Middle frontal gyrus (tissue), 1 donor: Measurements from ENCODE around the gene WFIKKN2.
"Not testable (repeated sequence)": the region's sequence is repeated elsewhere in the genome, so short reads cannot be mapped to it uniquely, and the experiment has no call there.

Experiments used
- DNase-seq: peaks from one replicate; pipeline ENCODE4 v3.0.0-alpha.2; 2015; ENCODE audit warnings: low spot score; ENCODE audit errors: extremely low spot score

WFIKKN2 gene, protein sequence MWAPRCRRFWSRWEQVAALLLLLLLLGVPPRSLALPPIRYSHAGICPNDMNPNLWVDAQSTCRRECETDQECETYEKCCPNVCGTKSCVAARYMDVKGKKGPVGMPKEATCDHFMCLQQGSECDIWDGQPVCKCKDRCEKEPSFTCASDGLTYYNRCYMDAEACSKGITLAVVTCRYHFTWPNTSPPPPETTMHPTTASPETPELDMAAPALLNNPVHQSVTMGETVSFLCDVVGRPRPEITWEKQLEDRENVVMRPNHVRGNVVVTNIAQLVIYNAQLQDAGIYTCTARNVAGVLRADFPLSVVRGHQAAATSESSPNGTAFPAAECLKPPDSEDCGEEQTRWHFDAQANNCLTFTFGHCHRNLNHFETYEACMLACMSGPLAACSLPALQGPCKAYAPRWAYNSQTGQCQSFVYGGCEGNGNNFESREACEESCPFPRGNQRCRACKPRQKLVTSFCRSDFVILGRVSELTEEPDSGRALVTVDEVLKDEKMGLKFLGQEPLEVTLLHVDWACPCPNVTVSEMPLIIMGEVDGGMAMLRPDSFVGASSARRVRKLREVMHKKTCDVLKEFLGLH

DNA sequence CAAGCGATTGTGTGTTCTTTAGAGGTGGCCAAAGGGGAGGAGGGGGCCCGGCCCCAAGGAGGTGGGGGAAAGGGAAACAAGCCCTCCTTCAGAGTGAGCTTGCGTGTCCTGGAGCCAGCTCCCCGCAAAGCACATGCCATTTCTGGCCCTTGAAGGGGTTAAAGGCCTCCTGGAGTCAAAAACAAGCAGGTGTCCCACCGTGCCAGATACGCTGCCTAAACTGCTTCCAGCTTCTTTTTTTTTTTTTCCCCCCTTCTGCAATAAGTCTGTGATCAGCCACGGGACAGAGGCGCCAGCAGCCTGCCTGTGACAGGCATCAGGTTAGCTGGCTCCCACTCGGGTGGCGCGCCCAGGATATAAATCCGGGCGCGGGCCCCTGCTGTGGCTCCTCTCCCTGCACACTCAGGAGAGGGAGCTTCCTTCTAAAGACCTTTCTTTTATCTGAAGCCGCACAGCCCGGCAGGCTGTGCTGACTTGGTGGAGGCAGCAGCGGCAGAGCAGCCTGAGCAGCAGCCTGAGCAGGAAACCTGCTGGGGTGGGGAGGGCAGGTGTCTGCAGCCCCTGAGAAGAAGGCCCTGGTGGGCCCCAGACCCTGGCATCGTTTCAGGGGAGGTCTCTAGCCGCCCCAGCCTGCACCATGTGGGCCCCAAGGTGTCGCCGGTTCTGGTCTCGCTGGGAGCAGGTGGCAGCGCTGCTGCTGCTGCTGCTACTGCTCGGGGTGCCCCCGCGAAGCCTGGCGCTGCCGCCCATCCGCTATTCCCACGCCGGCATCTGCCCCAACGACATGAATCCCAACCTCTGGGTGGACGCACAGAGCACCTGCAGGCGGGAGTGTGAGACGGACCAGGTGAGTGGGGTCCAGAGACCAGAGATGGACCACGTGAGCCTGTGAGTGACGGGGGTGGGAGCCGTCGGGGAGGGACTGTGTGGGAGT is at the start of gene WFIKKN2:
TSS of gene WFIKKN2 (plus strand) at position 286 of the 934 bp plus-strand sequence. CDS start at position 638, 352 bp downstream.
- DNase-seq = no peak

DNA sequence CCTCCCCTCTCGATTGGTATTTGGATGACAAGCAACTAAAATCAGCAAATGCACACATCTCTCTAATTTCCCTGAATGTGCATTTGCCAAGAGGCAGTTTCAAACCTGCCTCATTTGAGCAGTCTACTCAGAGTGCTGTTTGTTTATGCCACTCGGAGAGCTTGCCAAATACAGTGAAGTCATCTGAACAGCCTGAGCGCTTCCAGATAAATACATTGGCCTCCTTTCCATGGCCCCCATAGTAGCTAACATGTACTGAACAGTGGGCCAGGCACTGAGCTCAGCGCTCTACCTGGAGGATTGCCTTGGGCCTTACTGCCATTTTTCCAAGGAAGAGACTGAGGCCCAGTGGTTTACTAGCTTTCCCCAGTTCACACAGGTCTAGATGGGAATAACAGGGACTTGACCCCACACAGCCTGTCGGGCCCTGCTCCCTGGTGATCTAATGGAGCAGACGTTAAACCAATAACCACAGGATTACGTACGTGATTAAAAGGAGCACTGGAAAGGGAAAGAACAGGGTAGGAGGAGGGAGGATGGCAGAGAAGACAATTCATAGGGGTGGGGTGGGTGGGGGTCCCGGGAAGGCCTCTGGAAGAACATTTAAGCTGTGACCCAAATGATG is 49.3 kb upstream of the WFIKKN2 start:
- DNase-seq = no peak

DNA sequence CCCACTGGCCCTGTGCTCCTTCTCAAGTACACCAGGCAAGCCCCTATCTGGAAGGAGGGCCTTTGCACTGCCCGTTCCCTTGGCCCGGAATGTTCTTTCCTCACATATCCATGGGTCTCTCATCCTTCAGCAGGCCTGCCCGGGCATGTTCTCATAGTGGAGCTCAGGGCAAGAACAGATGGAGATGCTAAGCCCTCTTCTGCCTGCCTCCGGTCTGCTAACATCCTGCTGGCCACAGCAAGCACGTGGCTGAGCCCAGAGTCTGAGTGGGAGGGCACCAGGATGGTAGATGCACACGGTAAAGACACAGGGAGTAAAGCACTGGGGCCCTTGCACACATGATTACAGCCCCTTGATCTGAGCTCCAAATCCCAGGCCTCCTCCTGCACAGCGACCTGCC is 48.3 kb upstream of the WFIKKN2 start:
- no peak for DNase-seq

DNA sequence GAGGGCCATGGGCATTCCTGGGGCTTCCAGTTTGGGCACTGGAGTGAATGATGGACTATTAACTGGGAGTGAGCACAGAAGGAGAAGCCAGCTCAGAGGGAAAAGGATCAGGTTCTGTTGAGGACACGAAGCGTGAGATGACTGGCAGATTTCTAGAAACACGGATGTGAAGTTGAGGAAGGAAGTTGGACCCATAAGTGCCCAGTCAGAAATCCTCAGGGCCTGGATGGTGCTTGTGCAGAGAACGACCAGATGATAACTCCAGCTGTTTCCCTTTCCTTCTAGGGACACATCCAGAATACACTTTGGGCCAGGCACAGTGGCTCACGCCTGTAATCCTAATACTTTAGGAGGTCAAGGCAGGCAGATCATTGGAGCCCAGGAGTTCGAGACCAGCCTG is 44.8 kb upstream of the WFIKKN2 start:
- DNase-seq = no peak

DNA sequence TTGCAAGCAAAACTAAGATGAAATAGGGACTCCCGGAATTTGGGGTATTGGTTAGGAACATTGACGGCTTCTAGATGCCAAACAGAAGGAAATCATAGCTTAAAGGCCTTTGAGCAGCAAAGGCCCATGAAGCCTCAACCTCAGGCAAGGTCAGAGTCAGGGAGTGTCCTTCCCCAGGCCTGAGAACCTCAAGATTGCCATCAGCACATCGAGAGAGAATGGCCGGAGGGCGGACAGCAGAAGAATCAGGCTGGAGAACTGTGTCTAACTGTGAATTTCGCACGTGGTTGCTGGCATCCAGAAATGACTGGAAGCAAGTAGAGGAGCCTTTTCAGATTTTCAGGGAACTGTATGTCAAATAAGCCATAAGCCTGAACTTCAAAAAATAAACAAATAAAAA is 43.3 kb upstream of the WFIKKN2 start:
- DNase-seq = no peak

DNA sequence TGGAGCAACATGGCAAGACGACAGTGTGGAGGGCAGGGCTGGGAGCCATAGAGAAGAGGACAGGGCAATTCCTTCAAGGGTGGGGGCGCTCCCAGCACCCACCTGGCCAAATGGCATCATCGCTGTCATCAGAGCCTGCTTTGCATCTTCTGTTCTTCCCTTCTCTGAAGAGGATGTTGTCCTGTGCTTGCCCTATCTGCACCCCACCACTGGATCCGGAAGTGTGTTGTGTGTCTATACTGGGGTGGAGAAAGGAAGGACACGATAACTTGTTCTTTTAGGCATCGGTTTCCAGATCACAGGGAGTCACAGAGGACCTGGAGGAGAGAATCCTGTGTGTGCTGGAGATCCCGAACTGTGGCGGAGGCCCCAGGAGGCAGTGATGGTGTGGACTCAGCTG is 42.4 kb upstream of the WFIKKN2 start:
- no peak for DNase-seq

DNA sequence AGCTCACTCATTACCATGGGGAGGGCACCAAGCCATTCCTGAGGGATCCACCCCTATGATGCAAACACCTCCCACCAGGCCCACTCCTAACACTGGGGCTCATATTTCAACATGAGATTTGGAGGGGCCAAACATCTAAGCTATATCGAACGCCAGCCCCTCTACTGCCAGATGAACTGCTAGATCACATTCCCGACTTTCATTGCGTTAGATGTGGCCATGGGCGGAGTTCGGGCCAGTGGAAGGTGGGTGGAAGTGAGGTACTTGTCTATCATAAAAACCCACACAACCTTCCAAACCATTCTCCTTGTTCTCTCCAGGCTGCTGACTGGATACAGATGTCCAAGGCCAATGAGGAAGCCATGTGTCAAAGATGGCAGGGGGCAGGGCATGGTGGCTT is 41.0 kb upstream of the WFIKKN2 start:
- no peak for DNase-seq

DNA sequence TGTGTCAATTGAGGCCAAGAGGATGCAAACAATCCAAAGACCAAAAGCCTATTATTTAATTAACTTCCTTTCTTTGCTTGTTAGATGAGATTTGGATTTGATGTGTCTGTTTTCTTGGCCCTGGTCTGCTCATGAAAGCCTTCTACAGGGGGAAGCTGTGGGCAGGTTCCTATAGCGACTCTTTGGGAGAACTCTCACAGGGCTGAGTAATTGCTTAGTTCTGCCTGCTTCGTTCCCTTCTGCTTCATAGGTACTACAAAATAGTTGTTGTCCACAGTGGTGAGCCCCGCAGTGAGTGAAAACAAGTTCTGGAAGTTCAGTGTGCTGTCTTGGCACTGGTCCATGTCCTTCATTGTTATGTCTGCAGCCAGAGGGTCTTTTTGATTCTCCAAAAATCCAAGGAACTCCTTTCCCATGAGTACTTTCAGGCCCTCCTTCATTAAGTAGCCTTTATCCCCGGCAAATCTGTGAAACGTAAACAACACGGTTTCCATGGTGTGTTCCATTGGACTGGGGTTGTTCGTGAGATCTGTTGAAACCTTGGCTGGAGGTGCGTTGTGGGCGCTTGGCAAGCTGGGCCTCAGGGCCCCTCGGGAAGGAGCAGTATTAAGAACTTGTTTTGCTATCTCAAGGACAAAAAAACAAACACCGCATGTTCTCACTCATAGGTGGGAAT is 38.1 kb upstream of the WFIKKN2 start:
- no peak for DNase-seq

DNA sequence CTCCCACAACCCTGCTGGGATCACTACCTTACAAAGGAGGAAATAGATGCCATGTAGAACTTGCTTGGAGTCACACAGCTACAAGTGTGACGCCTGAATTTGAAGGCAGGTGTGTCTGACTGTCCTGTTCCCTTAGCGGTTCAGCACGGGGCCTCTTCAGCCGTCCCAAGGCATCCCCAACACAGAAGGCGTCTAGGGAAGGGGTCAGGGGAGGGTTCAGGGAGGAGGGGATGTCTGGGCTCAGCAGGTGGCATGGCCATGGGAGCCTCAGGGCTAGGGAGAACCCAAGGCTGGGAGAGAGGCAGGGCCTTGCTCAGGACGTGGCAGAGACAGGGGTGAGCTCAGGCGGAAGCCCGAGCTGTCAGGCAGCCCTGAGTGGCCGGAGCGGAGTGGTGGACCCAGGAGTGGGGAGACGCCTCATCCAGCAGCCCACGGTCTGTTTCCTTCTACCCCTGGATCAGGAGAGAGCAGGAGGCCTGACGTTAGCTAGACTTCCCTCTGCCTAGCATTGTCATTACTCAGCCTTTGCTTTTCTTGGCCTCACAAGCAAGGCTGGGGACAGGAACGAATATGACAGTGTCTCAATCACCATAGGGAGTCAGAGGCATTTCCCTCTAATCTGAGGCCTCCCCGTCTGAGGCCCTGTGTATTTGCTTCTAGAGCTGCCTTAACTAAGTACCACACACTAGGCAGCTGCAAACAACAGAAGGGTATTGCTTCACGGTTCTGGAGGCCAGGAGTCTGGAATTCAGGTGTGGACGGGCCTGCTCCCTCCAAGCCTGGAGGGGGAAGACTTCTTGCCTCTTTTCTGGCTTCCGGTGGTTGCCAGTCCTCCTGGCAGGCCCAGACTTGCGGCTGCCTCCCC is 36.7 kb upstream of the WFIKKN2 start:
- no peak for DNase-seq

DNA sequence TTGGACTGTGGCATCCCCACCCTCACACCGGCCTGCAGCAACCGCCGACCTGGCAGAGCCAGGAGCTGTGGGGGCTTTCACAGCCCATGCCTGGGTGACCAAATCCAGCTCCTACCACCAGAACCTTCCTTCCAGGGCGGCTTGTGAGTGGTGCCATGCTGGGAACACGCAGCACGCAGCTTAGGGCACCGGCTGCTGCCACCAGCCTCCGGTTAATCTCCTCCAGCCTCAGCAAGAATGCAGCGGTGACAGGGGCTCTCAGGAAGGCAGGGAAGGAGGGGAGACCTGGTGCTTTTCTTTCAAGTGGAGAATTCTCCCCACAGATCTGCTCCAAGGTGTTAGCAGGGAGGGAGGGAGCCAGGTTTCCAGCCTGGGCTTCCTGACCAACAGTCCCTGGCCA is 35.8 kb upstream of the WFIKKN2 start:
- DNase-seq = no peak

DNA sequence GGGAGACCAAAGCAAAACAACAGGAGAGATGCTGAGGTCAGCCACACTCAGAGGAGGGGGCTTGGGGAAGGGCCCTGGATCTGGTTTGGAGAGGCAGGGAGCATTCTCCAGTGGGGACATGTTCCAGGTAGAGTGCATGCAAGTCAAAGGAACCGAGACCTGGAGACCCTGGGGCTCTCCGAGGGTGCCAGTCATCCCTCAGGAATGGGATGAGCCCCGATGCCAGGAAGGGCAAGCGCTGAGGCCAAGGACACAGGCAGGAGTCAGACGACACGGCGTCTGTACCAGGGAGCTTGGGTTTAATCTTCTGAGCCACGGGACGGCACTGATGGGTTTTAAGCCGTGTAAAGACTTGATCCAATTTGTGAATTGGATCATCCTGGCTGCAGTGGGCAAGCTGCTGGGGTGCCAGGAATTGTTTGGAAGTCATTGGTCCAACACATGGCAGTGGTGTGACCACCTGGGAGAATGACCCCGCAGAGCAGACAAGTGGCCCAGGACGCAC is 35.1 kb upstream of the WFIKKN2 start:
- DNase-seq = no peak

DNA sequence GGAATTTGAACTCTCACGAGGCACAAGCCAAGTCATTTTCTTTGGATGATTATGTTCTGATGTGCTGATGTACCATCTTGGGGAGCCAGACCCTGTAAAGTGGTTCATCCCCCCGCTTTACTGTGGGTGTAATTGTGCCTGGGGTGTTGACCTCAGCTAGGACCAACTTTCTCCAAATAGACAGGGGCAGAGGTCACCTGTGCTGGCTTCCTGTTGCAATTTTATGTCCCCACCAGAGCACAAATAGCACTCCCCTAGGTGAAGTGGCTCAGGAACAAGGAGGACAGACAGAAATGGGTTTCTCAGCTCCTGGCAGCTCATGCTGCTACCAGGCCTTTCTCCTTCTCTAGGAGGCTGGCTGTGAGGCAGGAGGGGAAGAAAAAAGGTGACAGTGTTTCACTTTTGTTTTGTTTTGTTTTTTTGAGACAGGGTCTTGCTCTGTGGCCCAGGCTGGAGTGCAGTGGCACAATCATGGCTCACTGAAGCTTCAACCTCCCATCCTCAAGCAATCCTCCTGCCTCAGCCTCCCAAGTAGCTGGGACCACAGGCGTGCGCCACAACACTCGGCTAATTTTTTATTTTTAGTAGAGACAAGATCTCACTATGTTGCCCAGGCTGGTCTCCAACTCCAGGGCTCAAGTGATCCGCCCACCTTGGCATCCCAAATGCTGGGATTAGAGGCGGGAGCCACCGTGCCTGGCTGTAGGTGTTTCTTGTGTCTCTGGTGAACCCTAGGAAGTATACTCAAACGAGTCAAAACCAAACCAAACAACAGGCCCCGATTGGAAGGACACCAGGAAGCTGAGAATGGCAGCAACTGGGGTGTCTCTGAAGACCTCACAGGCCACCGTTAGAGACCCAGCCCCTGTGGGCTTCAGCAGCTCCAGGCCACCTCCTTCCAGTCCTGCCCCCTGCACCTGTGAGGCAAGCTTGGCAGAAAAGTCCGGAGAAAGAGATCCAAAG is 32.5 kb upstream of the WFIKKN2 start:
- DNase-seq = no peak

DNA sequence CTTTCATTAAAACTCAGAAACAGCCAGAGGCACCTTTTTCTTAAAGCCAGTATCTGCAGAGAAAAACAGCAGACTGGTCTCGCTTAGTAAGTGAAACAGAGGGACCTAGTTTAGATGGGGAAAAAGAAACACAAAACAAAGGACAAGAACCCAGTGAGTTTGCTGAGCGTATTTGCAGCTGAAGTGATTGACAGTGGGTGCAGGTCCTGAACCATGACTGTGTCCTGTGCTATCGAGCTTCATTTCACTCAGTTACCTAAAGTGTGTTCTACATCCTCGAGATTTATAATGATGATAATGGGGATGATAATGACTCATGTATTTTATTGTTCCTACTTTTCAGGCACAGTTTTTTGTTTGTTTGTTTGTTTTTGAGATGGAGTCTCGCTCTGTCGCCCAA is 31.7 kb upstream of the WFIKKN2 start:
- DNase-seq = no peak

DNA sequence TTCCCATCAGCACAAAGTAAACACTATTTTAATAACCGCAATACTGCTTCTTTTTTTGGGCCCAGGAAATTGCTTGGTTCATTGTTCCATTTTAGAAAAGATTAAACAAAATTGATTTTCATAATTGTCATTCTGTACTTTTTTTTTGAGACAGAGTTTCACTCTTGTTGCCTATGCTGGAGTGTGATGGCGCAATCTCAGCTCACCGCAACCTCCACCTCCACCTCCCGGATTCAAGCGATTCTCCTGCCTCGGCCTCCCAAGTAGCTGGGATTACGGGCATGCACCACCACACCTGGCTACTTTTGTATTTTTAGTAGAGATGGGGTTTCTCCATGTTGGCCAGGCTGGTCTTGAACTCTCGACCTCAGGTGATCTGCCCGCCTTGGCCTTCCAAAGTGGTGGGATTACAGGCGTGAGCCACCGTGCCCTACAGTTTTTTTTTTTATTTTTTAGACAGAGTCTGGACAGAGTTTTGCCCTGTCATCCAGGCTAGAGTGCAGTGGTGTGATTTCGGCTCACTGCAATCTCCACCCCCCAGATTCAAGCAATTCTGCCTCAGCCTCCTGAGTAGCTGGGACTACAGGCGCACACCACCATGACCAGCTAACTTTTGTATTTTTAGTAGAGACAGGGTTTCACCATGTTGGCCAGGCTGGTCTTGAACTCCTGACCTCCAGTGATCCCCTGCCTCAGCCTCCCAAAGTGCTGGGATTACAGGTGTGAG is 30.5 kb upstream of the WFIKKN2 start:
- not testable (repeated sequence) for DNase-seq

DNA sequence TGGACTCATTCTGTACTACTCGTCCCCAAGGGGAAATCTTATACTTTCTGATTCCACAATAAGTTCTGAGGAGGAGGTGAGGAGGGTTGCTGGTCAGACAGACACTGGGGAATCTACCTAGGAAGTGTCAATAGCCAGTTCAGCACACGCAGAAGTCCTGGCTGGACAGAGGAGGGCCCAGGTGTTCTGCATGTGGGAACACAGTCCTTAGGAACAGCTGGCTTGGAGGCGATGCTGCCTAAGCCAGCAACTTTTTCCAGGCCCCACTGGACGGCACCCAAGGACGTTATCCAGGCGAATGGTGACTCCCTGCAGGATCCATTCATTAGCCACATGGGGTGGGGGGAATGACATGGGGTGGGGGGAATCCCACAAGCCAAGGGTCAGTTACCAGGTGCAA is 29.9 kb upstream of the WFIKKN2 start:
- no peak for DNase-seq

DNA sequence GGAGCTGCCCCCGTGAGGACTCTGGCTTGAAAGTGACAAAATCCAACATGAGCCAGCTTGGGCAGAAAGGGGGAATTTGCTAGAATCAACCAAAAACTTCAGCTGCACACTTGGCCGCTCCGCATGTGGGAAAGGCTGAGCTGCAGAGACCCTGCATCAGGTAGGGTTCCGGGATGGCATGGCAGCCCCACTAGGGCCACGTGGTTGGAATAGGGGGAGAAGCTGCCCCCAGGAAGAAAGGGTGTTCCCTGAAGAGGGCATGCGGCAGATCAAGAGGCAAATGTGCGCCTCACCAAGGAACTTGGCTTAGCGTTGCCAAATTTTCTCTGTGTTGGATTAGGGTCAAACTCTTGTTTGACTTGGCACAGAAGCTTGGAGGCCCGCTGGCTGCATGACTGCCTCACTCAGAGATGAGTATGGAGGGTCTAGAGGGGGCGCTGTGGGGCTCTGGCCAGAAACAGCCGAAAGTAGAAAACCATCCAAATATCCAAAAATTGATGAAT is 29.2 kb upstream of the WFIKKN2 start:
- DNase-seq = no peak

DNA sequence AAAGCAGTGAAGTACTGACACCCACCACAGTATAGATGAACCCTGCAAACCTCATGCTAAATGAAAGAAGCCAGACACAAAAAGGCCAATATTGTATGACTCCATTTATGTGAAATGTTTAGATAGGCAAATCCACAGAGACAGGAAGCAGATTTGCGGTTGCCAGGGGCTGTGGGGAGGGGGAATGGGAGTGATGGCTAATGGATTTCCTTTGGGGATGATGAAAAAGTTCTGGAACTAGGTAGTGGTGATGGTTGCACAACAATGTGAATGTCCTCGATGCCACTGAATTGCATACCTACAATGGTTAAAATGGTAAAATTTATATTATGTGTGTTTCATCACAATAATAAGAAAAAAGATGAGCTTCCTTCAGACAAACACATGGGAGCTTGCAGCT is 28.4 kb upstream of the WFIKKN2 start:
- no peak for DNase-seq

DNA sequence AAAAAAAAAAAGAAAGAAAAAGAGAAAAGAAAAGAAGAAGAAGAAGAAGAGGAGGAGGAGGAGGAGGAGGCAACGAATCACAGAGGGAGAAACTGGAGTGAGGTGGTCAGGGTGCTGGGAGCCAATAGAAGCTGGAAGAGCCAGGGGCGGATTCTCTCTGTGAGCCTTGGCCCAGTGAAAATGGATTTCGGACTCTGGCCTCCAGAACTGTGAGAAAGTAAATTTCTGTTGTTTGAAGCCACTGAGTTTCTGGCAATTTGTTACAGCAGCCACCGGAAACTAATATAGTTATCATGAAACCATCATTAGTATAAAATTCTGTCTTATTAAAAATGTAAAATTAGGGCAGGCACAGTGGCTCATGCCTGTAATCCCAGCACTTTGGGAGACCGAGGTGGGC is 27.7 kb upstream of the WFIKKN2 start:
- DNase-seq = no peak
